NCI-H446 (cell line): ENCODE measurements around the gene GBX1.

Experiments
- DNase-seq, 2 experiments: peaks; one replicate each; lab custom pipeline; 2025; lab: John Stamatoyannopoulos, UW

GBX1 gene

DNA sequence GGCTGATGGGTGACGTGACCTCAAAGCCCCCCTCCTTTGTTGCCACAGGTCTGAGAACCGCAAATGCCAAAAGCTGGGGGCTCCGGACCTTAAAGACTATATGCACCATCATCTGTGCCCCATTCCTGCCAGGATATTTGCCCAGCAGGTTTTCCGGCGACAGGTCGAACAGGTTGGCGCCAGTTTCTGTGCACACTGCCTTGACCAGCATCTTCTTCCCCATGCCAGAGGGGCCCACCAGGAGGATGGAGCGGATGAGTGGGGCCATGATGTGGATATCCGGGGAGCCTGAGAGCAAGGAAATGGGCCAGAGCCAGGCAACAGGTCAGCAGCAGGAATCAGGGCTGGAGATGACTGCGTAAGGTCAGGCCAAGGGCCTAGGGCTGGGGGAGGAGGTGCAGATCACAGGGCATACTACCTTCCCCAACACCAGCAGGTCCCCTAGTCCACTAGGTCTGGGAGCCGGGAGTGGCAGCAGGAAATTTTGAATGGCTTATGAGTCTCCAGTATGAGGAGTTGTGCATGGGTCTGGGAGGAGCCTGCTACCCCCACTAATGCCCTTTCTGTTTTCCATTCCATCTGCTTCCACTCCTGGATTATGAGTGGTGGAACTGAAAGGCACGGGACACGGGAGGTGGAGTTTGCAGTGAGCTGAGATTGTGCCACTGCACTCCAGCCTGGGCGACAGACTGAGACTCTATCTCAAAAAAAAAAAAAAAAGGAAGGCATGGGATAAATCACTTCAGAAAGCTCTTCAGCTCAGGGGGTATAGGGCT is 25.9 kb upstream of the GBX1 start:
- no peak for DNase-seq

DNA sequence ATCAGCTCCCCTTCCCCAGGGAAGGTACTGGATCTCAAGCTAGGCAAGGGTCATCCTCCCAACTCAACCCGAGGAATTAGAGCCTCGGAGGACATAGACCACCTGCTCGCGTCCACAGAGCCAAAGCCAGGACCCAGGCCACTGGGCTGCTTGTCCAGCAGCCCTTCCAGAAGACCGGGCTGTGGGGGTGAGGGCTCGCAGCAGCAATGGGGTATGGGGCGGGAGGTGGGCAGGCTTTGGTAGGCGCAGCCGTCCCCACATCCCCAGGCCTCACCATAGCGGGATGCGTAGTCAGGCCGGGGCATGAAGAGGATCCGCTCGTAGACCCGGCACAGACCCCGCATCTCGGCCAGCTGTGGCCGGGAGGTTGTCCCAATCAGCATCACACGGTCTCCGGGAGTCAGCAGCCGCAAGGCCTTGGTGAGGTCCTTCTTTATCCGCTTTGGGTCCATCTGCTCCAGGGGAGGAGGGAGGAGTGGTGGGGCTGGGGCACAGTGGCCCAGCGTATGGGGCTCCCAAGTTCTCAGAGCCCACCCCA is 24.6 kb upstream of the GBX1 start:
- no peak for DNase-seq

DNA sequence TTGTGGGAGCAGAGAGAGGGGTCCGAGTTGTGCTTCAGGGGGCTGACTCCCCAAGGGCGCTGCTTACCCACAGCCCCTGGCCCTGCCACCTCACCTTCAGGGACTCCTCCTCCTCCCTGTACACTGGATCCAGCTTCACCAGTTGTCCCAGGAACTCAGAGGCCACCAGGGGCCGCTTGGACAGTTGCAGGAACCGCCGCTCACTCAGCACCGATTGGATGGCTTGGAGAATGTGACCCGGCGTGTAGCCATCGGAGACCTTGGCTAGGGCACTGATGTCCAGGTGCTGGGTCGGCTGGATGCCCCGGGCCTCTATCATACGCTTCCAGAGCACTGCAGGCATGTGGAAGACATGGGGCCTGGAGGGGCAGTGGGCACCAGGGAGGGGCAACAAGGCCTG is 24.1 kb upstream of the GBX1 start:
- DNase-seq = no peak

DNA sequence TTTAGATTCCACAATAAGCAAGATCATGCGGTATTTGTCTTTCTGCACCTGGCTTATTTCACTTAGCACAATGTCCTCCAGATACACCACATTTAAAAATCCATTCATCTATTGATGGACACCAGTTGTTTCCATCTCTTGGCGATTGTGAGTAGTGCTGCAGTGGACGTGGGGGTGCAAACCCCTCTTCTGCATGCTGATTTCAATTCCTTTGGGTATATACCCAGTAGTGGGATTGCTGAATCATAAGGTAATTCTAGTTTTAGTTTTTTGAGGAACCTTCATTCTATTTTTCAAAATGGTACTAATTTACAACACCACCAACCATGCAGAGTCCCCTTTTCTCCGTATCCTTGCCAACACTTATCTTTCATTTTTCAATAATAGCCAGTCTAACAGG is 21.5 kb upstream of the GBX1 start:
- DNase-seq = no peak

GRCh38 chr7:151188252-151188542 is 20.7 kb upstream of the GBX1 start:
- no peak for DNase-seq

- DNase-seq = no peak
Measured at GRCh38 chr7:151187409-151188251, 20.1 kb upstream of the GBX1 start.

DNA sequence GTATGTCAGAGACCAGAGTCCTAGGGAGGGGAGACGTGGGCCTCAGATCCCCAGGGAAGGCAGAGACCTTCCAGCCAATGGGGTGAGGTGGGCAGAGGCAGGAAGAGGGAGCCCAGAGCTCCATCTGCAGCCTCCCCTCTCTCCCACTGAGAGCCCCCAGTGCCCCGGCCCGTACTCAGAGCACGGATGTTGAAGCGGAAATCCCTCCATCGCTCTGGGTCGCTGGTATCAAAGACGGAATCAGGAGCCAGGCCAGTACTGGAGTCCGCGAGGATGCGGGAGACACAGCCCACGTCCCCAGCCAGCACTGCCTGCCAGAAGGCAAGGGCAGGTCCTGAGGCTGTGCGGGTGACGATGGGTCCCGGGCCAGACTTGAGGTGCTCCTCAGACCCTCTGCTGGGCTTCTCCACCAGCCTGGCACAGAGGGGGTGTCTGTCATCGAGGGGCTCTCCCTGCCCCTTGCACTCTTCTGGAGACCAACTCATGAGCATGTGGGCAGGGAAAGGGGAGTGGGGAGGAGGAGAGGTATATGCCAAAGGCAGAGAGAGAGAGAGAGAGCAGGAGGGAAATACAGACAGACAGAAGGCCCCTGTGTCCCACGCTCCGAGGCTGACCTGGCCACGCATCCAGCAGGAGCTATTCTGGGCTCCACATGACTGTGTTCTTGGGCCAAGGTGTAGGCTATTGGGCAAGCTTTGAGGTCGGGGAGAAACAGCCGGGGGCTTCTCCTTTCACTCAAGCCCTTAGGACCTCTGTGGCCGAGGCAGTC is 19.3 kb upstream of the GBX1 start, which contains the start of gene ASB10:
ASB10 (minus strand) TSS at position 611 of the 769 bp plus-strand sequence; CDS start at position 491, 120 bp downstream.
- DNase-seq = no peak

DNA sequence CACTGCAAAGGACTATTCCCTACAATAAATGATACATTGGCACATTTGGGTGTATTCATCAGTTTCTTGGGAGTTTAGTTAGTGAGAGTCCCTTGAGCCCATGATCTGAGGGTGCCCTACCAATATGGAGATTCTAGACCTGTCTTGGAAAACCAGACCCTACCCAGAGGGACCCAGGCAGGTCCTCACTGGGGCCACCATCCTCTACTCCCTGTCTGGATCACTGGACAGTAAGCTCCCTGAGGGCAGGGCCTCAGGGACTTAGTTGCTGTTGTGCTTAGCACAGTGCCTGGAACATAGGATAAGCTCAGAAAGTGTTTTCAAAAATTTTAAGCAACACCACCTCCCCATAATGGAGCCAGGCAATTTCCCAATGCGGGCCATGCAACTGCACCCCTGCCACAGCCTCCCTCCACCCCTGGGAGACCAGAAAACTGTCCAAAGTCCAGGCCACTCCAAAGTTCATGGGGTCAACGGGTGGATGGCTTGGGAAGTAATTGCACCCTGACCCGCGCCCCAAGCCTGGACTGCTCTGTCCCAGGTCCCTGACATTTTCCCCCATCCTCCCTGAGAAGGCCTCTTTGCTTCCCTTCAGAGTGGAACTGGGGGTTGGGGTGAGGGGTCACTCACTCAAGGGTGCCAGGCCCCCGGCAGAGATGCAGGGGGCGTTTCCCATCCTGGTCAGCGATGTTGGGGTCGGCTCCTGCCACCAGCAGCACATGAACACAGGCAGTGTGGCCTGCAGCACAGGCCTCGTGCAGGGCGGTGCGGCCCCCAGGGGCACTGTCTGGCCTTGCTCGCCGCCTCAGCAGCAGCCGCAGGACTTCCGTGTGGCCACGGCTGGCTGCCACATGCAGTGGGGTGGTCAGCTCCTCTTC is 18.5 kb upstream of the GBX1 start:
- DNase-seq = no peak

- no peak for DNase-seq
Measured at GRCh38 chr7:151181011-151181431, 13.5 kb upstream of the GBX1 start.

DNA sequence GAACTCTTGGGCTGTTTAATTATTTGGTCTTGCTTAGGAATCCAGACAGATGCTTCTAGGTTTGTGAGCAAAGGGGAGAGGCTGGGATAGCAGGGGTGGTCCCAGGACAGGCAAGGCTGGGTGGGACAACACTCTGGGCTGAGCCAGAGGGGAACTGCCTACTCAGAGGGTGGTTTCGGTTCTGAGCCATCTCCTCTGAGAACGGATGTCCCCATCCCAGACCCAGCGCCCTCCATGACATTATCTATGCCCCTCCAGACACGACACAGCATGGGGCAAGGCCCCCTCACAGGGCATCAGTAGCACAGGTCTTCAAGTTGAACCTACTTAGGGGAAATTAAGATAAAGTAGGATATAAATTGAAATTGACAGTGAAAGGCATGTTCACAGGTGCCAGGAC is 12.5 kb upstream of the GBX1 start:
- no peak for DNase-seq

DNA sequence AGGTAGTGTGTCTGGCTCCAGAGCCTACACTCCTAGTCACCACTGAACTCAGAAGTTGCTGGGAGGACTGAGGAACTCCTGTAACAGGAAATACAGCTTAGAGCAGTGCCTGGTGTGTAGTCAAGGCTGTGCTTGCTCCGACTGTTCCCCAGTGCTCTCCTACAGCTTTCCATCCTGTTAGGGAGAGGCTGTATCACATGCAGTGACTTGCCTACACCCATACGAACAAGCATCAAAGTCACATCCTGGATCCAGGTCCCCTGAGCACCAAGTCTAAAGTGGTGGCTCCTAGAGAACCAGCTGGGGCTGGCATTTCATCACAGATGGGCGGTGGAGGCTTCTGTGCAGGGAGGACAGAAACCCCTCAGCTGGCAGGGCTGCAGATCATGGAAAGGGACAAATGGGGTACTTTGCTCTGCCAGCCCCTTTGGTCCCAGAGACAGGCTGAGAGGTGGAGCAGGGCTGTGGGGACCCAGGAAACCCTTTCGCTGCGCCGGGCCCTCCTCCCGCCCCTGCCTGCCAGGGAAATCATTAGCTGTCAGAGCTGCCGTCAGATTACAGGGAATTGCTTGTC is 11.9 kb upstream of the GBX1 start:
- DNase-seq = no peak

DNA sequence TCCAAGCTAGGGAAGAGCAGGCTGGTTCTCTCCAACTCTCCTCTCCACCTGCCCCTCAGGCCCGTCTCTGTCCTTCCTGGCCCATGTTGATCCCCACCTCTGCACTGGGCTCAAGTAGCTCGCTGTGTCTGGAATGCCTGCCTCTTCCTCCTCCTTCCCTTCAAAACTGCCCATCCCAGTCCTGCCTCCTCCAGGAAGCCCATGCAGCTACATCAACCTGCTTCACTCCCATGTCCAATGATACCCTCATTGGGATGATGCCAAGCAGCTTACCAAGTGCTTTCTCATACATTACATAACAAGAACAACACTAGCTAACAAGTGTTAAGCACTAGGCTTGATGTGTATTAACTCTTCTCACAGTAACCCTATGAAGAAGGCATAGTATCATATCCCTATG is 11.3 kb upstream of the GBX1 start:
- DNase-seq = no peak

- DNase-seq = no peak
Measured at GRCh38 chr7:151178236-151178635, 10.7 kb upstream of the GBX1 start.

DNA sequence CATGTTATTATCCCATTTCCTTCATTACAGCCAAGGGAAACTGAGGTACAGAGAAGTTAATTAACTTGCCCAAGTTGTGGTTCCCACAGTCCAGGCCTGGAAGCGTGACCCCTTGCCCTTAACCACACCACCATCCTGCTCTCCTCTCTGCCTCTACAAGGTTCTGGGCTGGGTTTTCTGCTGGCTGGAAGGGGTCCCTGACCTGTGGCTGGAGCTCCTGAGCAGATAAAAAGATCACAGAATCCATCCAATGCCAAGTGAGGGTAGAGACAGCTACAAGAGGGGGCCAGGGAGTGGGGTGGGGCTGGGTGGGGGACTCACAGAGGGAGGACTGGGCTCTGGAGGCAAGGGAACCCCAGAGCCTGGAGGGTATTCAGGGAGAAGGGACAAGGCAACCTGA is 9.8 kb upstream of the GBX1 start:
- DNase-seq = no peak

- no peak for DNase-seq
Measured at GRCh38 chr7:151176401-151176800, 8.9 kb upstream of the GBX1 start.

DNA sequence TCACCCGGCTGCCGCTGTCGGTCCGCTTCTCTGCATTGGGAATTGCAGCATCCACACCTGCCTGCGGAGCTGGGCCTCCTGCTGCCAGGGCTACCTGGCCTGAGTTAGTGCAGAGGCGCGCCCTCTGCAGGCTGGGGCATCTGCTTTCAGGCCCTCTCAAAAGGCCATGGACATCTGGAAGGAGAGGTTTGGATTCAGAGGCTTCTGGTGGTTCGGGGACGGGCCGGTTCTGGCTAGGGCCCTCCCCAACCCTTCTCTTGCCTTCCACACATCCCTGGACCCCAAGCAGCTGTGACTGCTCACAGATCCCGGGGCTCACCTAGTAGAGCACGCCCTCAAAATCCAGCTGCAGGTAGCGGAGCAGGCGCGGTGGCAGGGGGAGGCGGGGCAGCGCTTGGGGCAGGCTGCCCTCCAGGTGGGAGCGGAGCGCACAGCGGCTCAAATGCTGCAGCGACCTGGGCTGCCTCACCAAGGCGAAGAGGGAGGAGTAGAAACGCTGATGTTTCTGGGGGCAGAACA is 8.4 kb upstream of the GBX1 start:
- no peak for DNase-seq

DNA sequence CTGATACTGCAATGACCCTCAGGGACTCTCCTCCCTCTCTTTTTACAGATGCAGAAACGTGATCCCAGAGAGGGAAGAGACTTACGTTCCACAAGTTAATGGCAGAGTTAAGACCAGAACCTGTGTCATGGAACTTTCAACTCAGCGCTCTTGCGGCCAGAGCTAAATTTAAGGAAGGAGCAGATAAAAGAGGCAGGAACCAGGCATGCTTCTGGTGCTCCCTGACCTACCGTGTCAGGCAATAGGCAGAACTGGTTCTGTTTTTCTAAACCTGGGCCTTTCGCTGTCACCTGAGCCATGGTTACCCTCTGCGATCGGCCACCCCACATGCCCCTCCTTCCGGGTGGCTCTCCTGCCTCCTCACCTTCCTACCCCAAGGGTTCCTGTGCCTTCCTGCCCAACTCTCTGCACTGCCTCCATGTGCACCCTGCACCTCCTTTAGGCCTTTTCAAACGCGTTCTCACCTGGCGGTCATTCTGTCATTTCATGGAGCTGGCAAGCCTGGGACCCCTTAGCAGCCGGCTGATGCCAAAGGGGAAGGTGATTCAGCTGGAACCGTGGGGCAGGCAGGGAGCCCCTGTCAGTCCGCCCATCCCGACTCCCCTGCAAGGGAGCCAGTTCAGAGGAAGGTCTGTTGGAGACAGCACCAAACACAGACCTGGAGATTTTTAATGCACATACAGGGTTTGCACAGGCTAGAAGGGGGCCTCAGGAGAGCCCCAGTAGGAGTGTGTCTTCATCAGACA is 7.7 kb upstream of the GBX1 start:
- no peak for DNase-seq

DNA sequence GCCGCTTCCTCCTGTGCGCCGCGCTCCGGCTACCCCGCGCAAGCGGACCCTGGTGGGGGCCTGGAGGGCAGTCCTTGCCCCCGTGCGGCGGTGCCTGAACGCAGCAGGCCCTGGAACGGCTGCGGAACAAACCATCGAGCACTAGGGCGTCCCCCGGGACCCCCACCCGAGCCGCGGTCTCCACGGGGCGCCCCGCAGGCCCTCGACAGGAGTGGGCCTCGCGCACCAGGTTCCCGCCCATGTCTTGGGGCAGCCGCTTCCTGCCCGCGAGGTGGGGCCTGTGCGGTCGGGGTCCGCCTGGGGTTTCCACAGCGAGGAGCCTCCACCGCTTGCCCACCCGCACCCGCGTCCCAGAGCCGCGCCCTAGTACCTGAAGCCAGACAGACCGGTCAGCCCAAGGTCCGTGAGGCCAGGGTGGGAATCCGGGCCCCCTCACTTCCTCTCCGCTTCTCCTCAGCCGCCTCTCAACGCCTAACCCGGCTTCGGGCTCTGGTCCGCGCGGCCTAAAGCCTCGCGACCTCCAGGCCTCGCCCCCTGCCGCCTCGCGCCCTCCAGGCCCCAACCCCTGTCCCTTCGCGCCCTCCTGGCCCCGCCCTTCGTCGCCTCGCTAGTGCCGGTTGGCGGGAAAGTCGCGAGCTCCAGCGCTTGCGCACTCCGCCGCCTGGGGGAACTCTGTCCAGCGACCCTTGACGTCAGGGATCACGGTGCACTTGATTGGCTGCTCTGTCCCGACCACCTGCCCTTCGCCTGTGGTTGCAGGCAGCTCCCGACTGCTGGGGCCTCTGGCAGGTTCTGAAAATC is 7.0 kb upstream of the GBX1 start:
- no peak for DNase-seq
